Neutrophil (primary cell): ENCODE results near the gene UROC1.

Source experiments
- H3K27ac ChIP-seq: fragments of 200-600 bp; sonication (generic); 2 replicates; pipeline ENCODE4 v1.5.1; 2016; ENCODE audit warnings: mild to moderate bottlenecking, moderate library complexity
- H3K27me3 ChIP-seq: fragments of 200-600 bp; sonication (generic); 2 replicates; pipeline ENCODE4 v1.6.0; 2016; ENCODE audit warnings: mild to moderate bottlenecking
- H3K36me3 ChIP-seq: fragments of 200-600 bp; sonication (generic); 2 replicates; pipeline ENCODE4 v1.5.1; 2017
- H3K4me1 ChIP-seq, 2 experiments: fragments of 200-600 bp in 1 of 2; sonication (generic) in 1 of 2; 1 replicate in 1 of 2; 2 replicates in 1 of 2; pipeline versions ENCODE4 v1.5.1 to v1.6.1; 2013 to 2016; ENCODE audit warnings: low read depth in 1 of 2, low read length in 1 of 2, mild to moderate bottlenecking in 1 of 2, moderate library complexity in 1 of 2; ENCODE audit not compliant: control insufficient read depth in 1 of 2, insufficient read depth in 1 of 2
- H3K4me3 ChIP-seq, 2 experiments: fragments of 200-600 bp in 1 of 2; sonication (generic) in 1 of 2; 1 replicate in 1 of 2; 2 replicates in 1 of 2; pipeline ENCODE4 v1.5.1; 2013 to 2016; ENCODE audit warnings: low read depth in 1 of 2, low read length in 1 of 2, mild to moderate bottlenecking in 1 of 2, moderate library complexity in 1 of 2
- H3K9me3 ChIP-seq: fragments of 200-600 bp; sonication (generic); 2 replicates; pipeline ENCODE4 v1.5.1; 2016
- TF ChIP-seq, protein P1 (sequence below): fragments of 200-600 bp; sonication (generic); IDR thresholded peaks from 2 replicates; pipeline ENCODE4 v1.5.1; 2016; ENCODE audit warnings: antibody characterized with exemption

UROC1 gene

DNA sequence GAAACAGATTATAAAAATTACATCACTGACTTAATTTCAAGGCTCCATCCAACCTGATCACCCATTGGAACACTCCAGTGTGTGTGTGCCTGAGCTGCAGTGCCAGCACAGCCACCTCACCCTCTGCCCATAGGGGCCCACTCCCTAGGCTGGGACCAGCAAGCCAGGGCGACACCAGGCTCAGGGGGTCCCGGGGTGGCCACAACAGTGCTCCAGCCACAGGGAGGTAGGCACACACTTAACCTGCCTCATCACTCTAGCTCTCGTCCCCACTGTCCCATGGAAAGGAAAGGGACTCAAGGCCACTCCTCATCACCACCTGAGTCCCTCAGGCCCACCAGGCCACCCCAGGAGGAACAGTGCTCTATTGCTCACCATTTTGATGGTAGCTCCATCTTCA lies 66.8 kb downstream of the UROC1 start:
- no peaks in the 10 kb centered on the region for H3K9me3 ChIP-seq
- H3K4me1 ChIP-seq, result peaks cover 9 to 14% of the 10 kb centered on the region in 2 experiments
- TF ChIP-seq, protein P1, sequence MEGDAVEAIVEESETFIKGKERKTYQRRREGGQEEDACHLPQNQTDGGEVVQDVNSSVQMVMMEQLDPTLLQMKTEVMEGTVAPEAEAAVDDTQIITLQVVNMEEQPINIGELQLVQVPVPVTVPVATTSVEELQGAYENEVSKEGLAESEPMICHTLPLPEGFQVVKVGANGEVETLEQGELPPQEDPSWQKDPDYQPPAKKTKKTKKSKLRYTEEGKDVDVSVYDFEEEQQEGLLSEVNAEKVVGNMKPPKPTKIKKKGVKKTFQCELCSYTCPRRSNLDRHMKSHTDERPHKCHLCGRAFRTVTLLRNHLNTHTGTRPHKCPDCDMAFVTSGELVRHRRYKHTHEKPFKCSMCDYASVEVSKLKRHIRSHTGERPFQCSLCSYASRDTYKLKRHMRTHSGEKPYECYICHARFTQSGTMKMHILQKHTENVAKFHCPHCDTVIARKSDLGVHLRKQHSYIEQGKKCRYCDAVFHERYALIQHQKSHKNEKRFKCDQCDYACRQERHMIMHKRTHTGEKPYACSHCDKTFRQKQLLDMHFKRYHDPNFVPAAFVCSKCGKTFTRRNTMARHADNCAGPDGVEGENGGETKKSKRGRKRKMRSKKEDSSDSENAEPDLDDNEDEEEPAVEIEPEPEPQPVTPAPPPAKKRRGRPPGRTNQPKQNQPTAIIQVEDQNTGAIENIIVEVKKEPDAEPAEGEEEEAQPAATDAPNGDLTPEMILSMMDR, result no peak
- H3K27ac ChIP-seq, result no peak overlapping the region
- no peaks in the 10 kb centered on the region for H3K27me3 ChIP-seq
- H3K36me3 ChIP-seq, result peaks cover 82% of the 10 kb centered on the region
- H3K4me3 ChIP-seq, result no peak overlapping the region

- Histone ChIP-seq H3K4me3 (no peak overlapping the region), H3K27ac (no peak overlapping the region), H3K36me3 (peaks cover 84% of the 10 kb centered on the region), H3K27me3 (no peaks in the 10 kb centered on the region), H3K4me1 (peaks cover 9 to 11% of the 10 kb centered on the region in 2 experiments), H3K9me3 (no peaks in the 10 kb centered on the region)
- TF ChIP-seq, protein P1, result no peak
Measured at GRCh38 chr3:126450219-126450618, 67.4 kb downstream of the UROC1 start.

DNA sequence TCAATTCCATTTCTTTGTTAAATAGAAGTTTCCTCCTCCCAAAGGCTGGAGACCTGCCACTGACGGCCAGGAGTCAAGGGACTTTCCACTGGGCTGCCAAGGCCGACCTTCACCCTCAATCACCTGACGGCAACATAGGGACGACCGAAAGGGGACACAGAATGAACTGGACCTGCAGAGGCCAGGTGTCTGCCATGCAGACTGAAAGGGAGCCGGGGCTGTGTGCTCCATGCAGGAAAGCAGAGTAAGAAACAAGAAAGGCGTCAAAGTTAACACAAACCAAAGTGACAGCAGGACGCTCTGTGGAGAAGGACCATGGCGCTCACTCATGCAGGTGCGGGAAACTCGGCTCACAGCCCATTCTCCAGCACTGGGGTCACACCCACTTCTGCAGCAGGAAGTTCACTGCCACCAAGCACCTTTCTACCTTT lies 67.9 kb downstream of the UROC1 start:
- H3K36me3 ChIP-seq, result peaks cover 84% of the 10 kb centered on the region
- no peaks in the 10 kb centered on the region for H3K27me3 ChIP-seq
- TF ChIP-seq, protein P1, result no peak
- H3K4me3 ChIP-seq, result no peak overlapping the region
- peaks cover 4 to 5% of the 10 kb centered on the region in 2 experiments for H3K4me1 ChIP-seq
- no peaks in the 10 kb centered on the region for H3K9me3 ChIP-seq
- no peak overlapping the region for H3K27ac ChIP-seq

- Histone ChIP-seq H3K27ac (no peak overlapping the region), H3K4me3 (no peak overlapping the region), H3K36me3 (peaks cover 82% of the 10 kb centered on the region), H3K9me3 (no peaks in the 10 kb centered on the region), H3K4me1 (no peaks in the 10 kb centered on the region), H3K27me3 (no peaks in the 10 kb centered on the region)
- TF ChIP-seq, protein P1, result no peak
Measured at GRCh38 chr3:126448893-126449180, 68.7 kb downstream of the UROC1 start.

DNA sequence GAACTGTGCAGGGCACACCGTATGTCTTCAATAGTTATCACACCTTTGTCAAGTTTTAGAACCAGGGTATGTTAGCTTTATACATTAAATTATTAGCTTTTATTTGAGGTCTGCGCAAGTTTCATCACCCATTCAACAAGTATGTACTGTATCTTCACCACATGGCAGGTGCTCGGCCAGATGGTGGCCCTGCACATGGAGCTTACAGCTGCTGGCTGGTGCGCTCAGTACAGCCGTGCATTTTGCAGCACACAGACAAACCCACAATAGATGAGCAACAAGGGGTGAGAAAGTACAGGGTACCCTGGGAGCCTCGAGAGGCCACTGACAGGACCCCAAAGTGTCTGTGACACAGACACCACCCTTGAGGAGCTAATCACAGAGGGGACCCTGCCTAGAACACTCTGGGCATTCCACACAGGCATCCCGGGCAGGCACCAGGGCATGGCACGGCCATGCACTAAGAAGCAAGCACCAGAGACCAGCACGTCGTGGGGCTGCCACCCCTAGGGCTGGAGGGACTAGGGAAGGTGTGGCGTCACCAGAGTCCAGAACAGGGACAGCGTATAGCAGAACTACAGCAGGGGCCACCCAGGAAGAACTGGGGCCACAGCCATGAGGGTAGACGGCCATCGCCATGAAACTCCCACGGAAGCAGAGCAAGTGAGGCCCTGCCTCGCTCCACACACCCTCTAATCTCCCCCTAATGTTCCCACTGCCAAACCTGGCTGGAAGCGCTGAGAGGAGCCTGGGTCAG lies 69.3 kb downstream of the UROC1 start:
- H3K4me1 ChIP-seq, result no peaks in the 10 kb centered on the region
- H3K27me3 ChIP-seq, result no peaks in the 10 kb centered on the region
- H3K36me3 ChIP-seq, result peaks cover 87% of the 10 kb centered on the region
- H3K9me3 ChIP-seq, result no peaks in the 10 kb centered on the region
- no peak overlapping the region for H3K4me3 ChIP-seq
- TF ChIP-seq, protein P1, result no peak
- H3K27ac ChIP-seq, result no peak overlapping the region
